GM23338 (cell line): ENCODE results near the gene MOCS3. TPM values are rescaled to one million over a fixed set of nuclear protein-coding genes. Genes with fewer than 3 reads are reported as not detected.

Experiments used
- ATAC-seq: fragments of 200-7000 bp; cut with Tn5 transposase; 3 replicates; pipeline ENCODE4 v1.9.1; 2020
- DNase-seq: peaks from one replicate; pipeline ENCODE4 v3.0.0-alpha.2; 2015; ENCODE audit warnings: low spot score
- H2AFZ ChIP-seq: fragments of 200-600 bp; sonication (generic); 2 replicates; pipeline ENCODE4 v1.8.0; 2016; ENCODE audit warnings: antibody characterized with exemption, mild to moderate bottlenecking, moderate library complexity
- H3F3A ChIP-seq: fragments of 200-600 bp; sonication (generic); replicated peaks from 2 replicates; pipeline ENCODE4 v1.8.0; 2017; ENCODE audit warnings: antibody characterized with exemption, mixed run types, low read depth
- H3K27ac ChIP-seq: fragments of 200-600 bp; sonication (generic); 2 replicates; pipeline ENCODE4 v1.6.1; 2016; ENCODE audit warnings: low read depth
- H3K27me3 ChIP-seq: fragments of 200-600 bp; sonication (generic); 2 replicates; pipeline ENCODE4 v1.8.0; 2016; ENCODE audit warnings: mild to moderate bottlenecking, mixed run types, moderate library complexity; ENCODE audit not compliant: insufficient read depth
- H3K36me3 ChIP-seq: fragments of 200-600 bp; sonication (generic); 2 replicates; pipeline ENCODE4 v1.8.0; 2016; ENCODE audit warnings: mild to moderate bottlenecking; ENCODE audit not compliant: insufficient read depth
- H3K4me1 ChIP-seq: fragments of 200-600 bp; sonication (generic); 2 replicates; pipeline ENCODE4 v1.8.0; 2016; ENCODE audit warnings: mild to moderate bottlenecking, moderate library complexity; ENCODE audit not compliant: insufficient read depth
- H3K4me2 ChIP-seq: fragments of 200-600 bp; sonication (generic); 2 replicates; pipeline ENCODE4 v1.7.1; 2017; ENCODE audit warnings: mixed run types
- H3K4me3 ChIP-seq: fragments of 200-600 bp; sonication (generic); 2 replicates; pipeline ENCODE4 v1.6.1; 2016; ENCODE audit warnings: mixed run types
- H3K79me2 ChIP-seq: fragments of 200-600 bp; sonication (generic); replicated peaks from 2 replicates; pipeline ENCODE4 v1.8.0; 2017; ENCODE audit warnings: mild to moderate bottlenecking; ENCODE audit not compliant: insufficient read depth
- H3K9me2 ChIP-seq: fragments of 200-600 bp; sonication (generic); 2 replicates; pipeline ENCODE4 v1.8.0; 2017; ENCODE audit not compliant: insufficient read depth
- H4K20me1 ChIP-seq: fragments of 200-600 bp; sonication (generic); replicated peaks from 2 replicates; pipeline ENCODE4 v1.8.0; 2017; ENCODE audit warnings: mild to moderate bottlenecking; ENCODE audit not compliant: insufficient read depth
- H3K27ac Mint-ChIP-seq: 2 replicates; pipeline ENCODE4 v1.8.0; 2020; ENCODE audit warnings: inconsistent platforms, mild to moderate bottlenecking, moderate library complexity, mixed read lengths
- H3K27me3 Mint-ChIP-seq: 3 replicates; pipeline ENCODE4 v1.8.0; 2022; ENCODE audit warnings: low read depth, mild to moderate bottlenecking, moderate library complexity, mixed read lengths, inconsistent platforms; ENCODE audit not compliant: insufficient read depth, poor library complexity
- H3K36me3 Mint-ChIP-seq: 3 replicates; pipeline ENCODE4 v1.8.0; 2021; ENCODE audit warnings: low read depth, mild to moderate bottlenecking, inconsistent platforms, moderate library complexity, mixed read lengths
- H3K4me1 Mint-ChIP-seq: 3 replicates; pipeline ENCODE4 v1.8.0; 2020; ENCODE audit warnings: mild to moderate bottlenecking, inconsistent platforms, mixed read lengths
- H3K4me3 Mint-ChIP-seq: 3 replicates; pipeline ENCODE4 v1.8.0; 2021; ENCODE audit warnings: moderate library complexity, mild to moderate bottlenecking, inconsistent platforms, mixed read lengths
- H3K9me3 Mint-ChIP-seq: 3 replicates; pipeline ENCODE4 v1.8.0; 2020; ENCODE audit warnings: moderate library complexity, mild to moderate bottlenecking, inconsistent platforms, mixed read lengths
- CREB1 ChIP-seq: fragments of 250-450 bp; sonication (Bioruptor Pico); IDR thresholded peaks from 2 replicates; pipeline ENCODE4 v1.5.0; 2020; ENCODE audit warnings: low read depth, mild to moderate bottlenecking, moderate library complexity
- ETS1 ChIP-seq: IDR thresholded peaks from 2 replicates; pipeline ENCODE4 v1.6.1; 2016; ENCODE audit warnings: antibody characterized with exemption
- JUNB ChIP-seq: IDR thresholded peaks from one replicate; pipeline ENCODE4 v1.6.1; 2016; ENCODE audit warnings: antibody characterized with exemption; ENCODE audit not compliant: unreplicated experiment
- REST ChIP-seq: IDR thresholded peaks from one replicate; pipeline ENCODE4 v1.6.1; 2018; ENCODE audit warnings: antibody characterized with exemption; ENCODE audit not compliant: unreplicated experiment
- STAT1 ChIP-seq: IDR thresholded peaks from one replicate; pipeline ENCODE4 v1.6.1; 2016; ENCODE audit warnings: antibody characterized with exemption; ENCODE audit not compliant: unreplicated experiment
- polyA plus RNA-seq: library from polyadenylated mRNA; unstranded; fragments of >200 nt; fragmentation: Nextera tagmentation; extraction: Ambion mirVana; gene quantifications from 2 replicates; pipeline ENCODE4 v1.2.1, GENCODE V29; 2016
- total RNA-seq: library from RNA; depleted of rRNA; stranded (reverse); fragments of >200 nt; shearing (Covaris generic); gene quantifications from 2 replicates; pipeline ENCODE4 v1.2.3, GENCODE V29; 2014
- TF ChIP-seq, protein P1 (sequence below): fragments of 250-450 bp; sonication (Bioruptor Pico); IDR thresholded peaks from 2 replicates; pipeline ENCODE4 v1.5.0; 2020; ENCODE audit warnings: mild to moderate bottlenecking, moderate library complexity
- TF ChIP-seq, protein P2 (sequence below), 2 experiments: fragments of 200-600 bp in 1 of 2; sonication (generic) in 1 of 2; conservative IDR thresholded peaks; 2 replicates each; pipeline versions ENCODE4 v1.5.1 to v1.6.1; 2016 to 2017; ENCODE audit warnings: antibody characterized with exemption in 2 of 2, low read depth in 2 of 2, mild to moderate bottlenecking in 2 of 2, moderate library complexity in 1 of 2

Gene MOCS3
- total and polyA plus RNA-seq, 2 experiments from 2014 or later, result 2.2 to 9.1 TPM

GRCh38 chr20:50957276-50957675, 1.3 kb upstream of the MOCS3 start:
- peak overlapping the region; percentile 93 for H3K4me2 ChIP-seq
- no peaks in the 10 kb centered on the region for H3K27me3 ChIP-seq
- Mint-ChIP-seq H3K36me3 (peaks cover 39% of the 10 kb centered on the region), H3K27ac (peak overlapping the region; percentile 100; the same call in 1 of the 2 replicates), H3K9me3 (0 out of 3 replicates have a peak, but pooled peaks cover 4% of the 10 kb centered on the region), H3K27me3 (peaks cover 12% of the 10 kb centered on the region), H3K4me3 (peak overlapping the region; percentile 96), H3K4me1 (peaks cover 23% of the 10 kb centered on the region)
- DNase-seq (no peak), ATAC-seq (no peak)
- H2AFZ ChIP-seq, result no peak overlapping the region
- peaks cover 25% of the 10 kb centered on the region for H3K36me3 ChIP-seq
- H3K9me2 ChIP-seq, result no peaks in the 10 kb centered on the region
- peaks cover 20% of the 10 kb centered on the region; the same call in 1 of the 2 replicates for H3K4me1 ChIP-seq
- H3K79me2 ChIP-seq, result peaks cover 87% of the 10 kb centered on the region
- H3K4me3 ChIP-seq, result peak overlapping the region; percentile 92
- 0 out of 2 replicates have a peak overlapping the region, but pooled peaks have one; percentile 1 for H3K27ac ChIP-seq
- peaks cover 48% of the 10 kb centered on the region for H4K20me1 ChIP-seq
- no peak for TF ChIP-seq CREB1 (CRISPR knock-in tag)
- TF ChIP-seq, protein P1, sequence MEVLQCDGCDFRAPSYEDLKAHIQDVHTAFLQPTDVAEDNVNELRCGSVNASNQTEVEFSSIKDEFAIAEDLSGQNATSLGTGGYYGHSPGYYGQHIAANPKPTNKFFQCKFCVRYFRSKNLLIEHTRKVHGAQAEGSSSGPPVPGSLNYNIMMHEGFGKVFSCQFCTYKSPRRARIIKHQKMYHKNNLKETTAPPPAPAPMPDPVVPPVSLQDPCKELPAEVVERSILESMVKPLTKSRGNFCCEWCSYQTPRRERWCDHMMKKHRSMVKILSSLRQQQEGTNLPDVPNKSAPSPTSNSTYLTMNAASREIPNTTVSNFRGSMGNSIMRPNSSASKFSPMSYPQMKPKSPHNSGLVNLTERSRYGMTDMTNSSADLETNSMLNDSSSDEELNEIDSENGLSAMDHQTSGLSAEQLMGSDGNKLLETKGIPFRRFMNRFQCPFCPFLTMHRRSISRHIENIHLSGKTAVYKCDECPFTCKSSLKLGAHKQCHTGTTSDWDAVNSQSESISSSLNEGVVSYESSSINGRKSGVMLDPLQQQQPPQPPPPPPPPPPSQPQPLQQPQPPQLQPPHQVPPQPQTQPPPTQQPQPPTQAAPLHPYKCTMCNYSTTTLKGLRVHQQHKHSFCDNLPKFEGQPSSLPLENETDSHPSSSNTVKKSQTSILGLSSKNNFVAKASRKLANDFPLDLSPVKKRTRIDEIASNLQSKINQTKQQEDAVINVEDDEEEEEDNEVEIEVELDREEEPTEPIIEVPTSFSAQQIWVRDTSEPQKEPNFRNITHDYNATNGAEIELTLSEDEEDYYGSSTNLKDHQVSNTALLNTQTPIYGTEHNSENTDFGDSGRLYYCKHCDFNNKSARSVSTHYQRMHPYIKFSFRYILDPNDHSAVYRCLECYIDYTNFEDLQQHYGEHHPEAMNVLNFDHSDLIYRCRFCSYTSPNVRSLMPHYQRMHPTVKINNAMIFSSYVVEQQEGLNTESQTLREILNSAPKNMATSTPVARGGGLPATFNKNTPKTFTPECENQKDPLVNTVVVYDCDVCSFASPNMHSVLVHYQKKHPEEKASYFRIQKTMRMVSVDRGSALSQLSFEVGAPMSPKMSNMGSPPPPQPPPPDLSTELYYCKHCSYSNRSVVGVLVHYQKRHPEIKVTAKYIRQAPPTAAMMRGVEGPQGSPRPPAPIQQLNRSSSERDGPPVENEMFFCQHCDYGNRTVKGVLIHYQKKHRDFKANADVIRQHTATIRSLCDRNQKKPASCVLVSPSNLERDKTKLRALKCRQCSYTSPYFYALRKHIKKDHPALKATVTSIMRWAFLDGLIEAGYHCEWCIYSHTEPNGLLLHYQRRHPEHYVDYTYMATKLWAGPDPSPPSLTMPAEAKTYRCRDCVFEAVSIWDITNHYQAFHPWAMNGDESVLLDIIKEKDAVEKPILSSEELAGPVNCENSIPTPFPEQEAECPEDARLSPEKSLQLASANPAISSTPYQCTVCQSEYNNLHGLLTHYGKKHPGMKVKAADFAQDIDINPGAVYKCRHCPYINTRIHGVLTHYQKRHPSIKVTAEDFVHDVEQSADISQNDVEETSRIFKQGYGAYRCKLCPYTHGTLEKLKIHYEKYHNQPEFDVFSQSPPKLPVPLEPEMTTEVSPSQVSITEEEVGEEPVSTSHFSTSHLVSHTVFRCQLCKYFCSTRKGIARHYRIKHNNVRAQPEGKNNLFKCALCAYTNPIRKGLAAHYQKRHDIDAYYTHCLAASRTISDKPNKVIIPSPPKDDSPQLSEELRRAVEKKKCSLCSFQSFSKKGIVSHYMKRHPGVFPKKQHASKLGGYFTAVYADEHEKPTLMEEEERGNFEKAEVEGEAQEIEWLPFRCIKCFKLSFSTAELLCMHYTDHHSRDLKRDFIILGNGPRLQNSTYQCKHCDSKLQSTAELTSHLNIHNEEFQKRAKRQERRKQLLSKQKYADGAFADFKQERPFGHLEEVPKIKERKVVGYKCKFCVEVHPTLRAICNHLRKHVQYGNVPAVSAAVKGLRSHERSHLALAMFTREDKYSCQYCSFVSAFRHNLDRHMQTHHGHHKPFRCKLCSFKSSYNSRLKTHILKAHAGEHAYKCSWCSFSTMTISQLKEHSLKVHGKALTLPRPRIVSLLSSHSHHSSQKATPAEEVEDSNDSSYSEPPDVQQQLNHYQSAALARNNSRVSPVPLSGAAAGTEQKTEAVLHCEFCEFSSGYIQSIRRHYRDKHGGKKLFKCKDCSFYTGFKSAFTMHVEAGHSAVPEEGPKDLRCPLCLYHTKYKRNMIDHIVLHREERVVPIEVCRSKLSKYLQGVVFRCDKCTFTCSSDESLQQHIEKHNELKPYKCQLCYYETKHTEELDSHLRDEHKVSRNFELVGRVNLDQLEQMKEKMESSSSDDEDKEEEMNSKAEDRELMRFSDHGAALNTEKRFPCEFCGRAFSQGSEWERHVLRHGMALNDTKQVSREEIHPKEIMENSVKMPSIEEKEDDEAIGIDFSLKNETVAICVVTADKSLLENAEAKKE (CRISPR knock-in tag), result no peak
- TF ChIP-seq JUNB, result no peak
- TF ChIP-seq ETS1, result no peak
- TF ChIP-seq, protein P2, sequence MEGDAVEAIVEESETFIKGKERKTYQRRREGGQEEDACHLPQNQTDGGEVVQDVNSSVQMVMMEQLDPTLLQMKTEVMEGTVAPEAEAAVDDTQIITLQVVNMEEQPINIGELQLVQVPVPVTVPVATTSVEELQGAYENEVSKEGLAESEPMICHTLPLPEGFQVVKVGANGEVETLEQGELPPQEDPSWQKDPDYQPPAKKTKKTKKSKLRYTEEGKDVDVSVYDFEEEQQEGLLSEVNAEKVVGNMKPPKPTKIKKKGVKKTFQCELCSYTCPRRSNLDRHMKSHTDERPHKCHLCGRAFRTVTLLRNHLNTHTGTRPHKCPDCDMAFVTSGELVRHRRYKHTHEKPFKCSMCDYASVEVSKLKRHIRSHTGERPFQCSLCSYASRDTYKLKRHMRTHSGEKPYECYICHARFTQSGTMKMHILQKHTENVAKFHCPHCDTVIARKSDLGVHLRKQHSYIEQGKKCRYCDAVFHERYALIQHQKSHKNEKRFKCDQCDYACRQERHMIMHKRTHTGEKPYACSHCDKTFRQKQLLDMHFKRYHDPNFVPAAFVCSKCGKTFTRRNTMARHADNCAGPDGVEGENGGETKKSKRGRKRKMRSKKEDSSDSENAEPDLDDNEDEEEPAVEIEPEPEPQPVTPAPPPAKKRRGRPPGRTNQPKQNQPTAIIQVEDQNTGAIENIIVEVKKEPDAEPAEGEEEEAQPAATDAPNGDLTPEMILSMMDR (conservative IDR thresholded peaks at IDR 0.05; ENCODE audit: low read depth in 2 of 2), result no peak
- no peak for TF ChIP-seq REST
- no peak for TF ChIP-seq STAT1
- no peaks in the 10 kb centered on the region for H3F3A ChIP-seq
